ENCODE results near the gene PLCXD3. TPM values are rescaled to one million over a fixed set of nuclear protein-coding genes. Genes with fewer than 3 reads are reported as not detected.
"Not testable (repeated sequence)": the region's sequence is repeated elsewhere in the genome, so short reads cannot be mapped to it uniquely, and the experiment has no call there.

Gene PLCXD3
- total RNA-seq, 1 donor from 2014 or later = 95.3 TPM

- ATAC-seq (no peak), DNase-seq (no peak)
- intact Hi-C loops (cut with micrococcal nuclease) = no loop called here
Observed at GRCh38 chr5:41503860-41504259, 6.5 kb downstream of the PLCXD3 start.

GRCh38 chr5:41503310-41503709, 7.1 kb downstream of the PLCXD3 start:
- intact Hi-C loops (cut with micrococcal nuclease) = no loop called here
- DNase-seq (no peak), ATAC-seq (no peak)

- intact Hi-C loops (cut with micrococcal nuclease); DNase-seq; ATAC-seq: not testable (repeated sequence)
Observed at GRCh38 chr5:41493490-41494126, 16.8 kb downstream of the PLCXD3 start.

GRCh38 chr5:41485533-41485932, 24.9 kb downstream of the PLCXD3 start:
- no peak for DNase-seq
- peak; percentile 28 for ATAC-seq
- intact Hi-C loops (cut with micrococcal nuclease) = no loop called here

GRCh38 chr5:41482715-41483114, 27.7 kb downstream of the PLCXD3 start:
- DNase-seq (no peak), ATAC-seq (no peak)
- intact Hi-C loops (cut with micrococcal nuclease) = no loop called here

GRCh38 chr5:41482173-41482572, 28.2 kb downstream of the PLCXD3 start:
- intact Hi-C loops (cut with micrococcal nuclease) = no loop called here
- no peak for ATAC-seq
- DNase-seq = no peak

- intact Hi-C loops (cut with micrococcal nuclease); ATAC-seq; DNase-seq: not testable (repeated sequence)
Observed at GRCh38 chr5:41471571-41472208, 38.7 kb downstream of the PLCXD3 start.

GRCh38 chr5:41465493-41466171, 44.8 kb downstream of the PLCXD3 start:
- ATAC-seq = peak; percentile 77
- peak; percentile 32 for DNase-seq
- intact Hi-C loops (cut with micrococcal nuclease) = no loop called here

- intact Hi-C loops (cut with micrococcal nuclease) = no loop called here
- DNase-seq (no peak), ATAC-seq (no peak)
Observed at GRCh38 chr5:41459557-41459956, 50.8 kb downstream of the PLCXD3 start.

GRCh38 chr5:41457094-41457493, 53.3 kb downstream of the PLCXD3 start:
- DNase-seq (peak; percentile 54), ATAC-seq (peak; percentile 95)
- intact Hi-C loops (cut with micrococcal nuclease) = no loop called here

- intact Hi-C loops (cut with micrococcal nuclease) = no loop called here
- DNase-seq (no peak), ATAC-seq (no peak)
Observed at GRCh38 chr5:41452506-41452905, 57.9 kb downstream of the PLCXD3 start.

- intact Hi-C loops (cut with micrococcal nuclease) = no loop called here
- ATAC-seq (no peak), DNase-seq (no peak)
Observed at GRCh38 chr5:41447650-41448510, 62.5 kb downstream of the PLCXD3 start.

- ATAC-seq (peak; percentile 31), DNase-seq (peak; percentile 27)
- intact Hi-C loops (cut with micrococcal nuclease) = no loop called here
Observed at GRCh38 chr5:41445937-41446563, 64.4 kb downstream of the PLCXD3 start.

- peak; percentile 79 for ATAC-seq
Observed at GRCh38 chr5:41435276-41435675, 75.1 kb downstream of the PLCXD3 start.

GRCh38 chr5:41433552-41434181, 76.7 kb downstream of the PLCXD3 start:
- ATAC-seq = no peak
- intact Hi-C loops (cut with micrococcal nuclease) = no loop called here
- DNase-seq = no peak

More at GRCh38 chr5:41435276-41435675, 75.1 kb downstream of the PLCXD3 start:
- intact Hi-C loops (cut with micrococcal nuclease) = no loop called here
- peak; percentile 41 for DNase-seq

GRCh38 chr5:41432481-41433253, 77.7 kb downstream of the PLCXD3 start:
- DNase-seq (no peak), ATAC-seq (no peak)
- intact Hi-C loops (cut with micrococcal nuclease) = no loop called here

- intact Hi-C loops (cut with micrococcal nuclease) = no loop called here
- DNase-seq = no peak
- ATAC-seq = no peak
Observed at GRCh38 chr5:41427505-41427904, 82.9 kb downstream of the PLCXD3 start.

GRCh38 chr5:41425736-41426135, 84.7 kb downstream of the PLCXD3 start:
- DNase-seq (no peak), ATAC-seq (no peak)
- intact Hi-C loops (cut with micrococcal nuclease) = no loop called here
